Fibroblast of upper back skin (primary cell): ENCODE measurements around the gene NKX6-2.
A peak's percentile ranks its signal among the peaks of the same experiment; 100 is the strongest.

Experiments
- DNase-seq: peaks from one replicate; pipeline ENCODE4 v3.0.0-alpha.2; 2013

The NKX6-2 gene

DNA sequence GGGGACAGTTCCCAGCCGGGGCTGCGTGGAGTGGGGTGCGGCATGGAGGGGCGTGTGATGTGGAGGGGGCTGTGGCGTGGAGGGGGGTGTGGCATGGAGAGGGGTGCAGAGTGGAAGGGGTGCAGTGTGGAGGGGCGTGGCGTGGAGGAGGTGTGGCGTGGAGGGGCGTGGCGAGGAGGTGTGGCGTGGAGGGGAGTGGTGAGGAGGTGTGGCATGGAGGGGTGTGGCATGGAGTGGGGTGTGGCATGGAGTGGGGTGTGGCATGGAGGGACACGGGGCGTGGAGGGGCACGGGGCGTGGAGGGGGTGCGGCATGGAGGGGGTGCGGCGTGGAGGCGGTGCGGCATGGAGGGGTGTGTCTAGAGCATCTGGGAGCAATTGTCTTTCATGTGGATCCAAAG is 33.6 kb downstream of the NKX6-2 start:
- DNase-seq, result no peak

DNA sequence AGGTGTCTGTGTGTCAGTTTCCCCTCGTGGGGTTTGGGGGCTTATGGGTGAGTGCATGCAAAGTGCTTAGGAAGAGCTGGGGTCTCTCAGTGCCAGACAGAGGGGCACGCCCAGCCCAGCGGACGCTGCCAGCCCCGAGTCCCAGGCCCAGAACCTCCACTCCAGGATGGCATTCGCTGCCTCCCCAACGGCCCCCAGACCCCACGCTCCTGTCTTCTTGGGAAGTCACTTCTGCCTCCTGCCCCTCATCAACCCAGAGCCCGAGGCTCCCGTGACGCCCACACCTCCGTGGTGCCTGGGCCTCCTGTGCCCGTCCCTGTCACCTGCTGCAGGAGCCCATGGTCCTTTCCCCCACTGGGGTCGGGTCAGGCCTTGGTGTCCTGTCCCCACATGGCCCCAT is 35.0 kb downstream of the NKX6-2 start:
- no peak for DNase-seq

DNA sequence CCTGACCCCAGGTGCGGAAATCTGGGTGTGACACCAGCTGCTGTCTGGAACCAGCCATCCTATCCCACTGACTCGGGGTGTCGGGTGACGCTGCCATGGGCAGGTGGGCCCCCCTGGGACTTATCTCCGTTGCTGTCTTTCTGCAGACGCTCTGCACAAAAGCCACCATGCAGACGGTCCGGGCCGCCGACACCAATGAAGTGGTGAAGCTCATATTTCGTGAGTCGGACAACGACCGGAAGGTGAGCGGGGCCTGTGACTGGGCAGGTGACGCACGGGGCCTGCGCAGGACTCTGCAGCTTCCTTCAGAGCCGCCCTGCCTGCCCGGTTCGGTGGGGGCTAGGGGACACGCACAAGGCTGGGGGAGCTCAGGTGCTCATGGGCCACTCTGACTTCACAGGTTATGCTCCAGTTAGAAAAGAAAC is 36.6 kb downstream of the NKX6-2 start:
- no peak for DNase-seq

DNA sequence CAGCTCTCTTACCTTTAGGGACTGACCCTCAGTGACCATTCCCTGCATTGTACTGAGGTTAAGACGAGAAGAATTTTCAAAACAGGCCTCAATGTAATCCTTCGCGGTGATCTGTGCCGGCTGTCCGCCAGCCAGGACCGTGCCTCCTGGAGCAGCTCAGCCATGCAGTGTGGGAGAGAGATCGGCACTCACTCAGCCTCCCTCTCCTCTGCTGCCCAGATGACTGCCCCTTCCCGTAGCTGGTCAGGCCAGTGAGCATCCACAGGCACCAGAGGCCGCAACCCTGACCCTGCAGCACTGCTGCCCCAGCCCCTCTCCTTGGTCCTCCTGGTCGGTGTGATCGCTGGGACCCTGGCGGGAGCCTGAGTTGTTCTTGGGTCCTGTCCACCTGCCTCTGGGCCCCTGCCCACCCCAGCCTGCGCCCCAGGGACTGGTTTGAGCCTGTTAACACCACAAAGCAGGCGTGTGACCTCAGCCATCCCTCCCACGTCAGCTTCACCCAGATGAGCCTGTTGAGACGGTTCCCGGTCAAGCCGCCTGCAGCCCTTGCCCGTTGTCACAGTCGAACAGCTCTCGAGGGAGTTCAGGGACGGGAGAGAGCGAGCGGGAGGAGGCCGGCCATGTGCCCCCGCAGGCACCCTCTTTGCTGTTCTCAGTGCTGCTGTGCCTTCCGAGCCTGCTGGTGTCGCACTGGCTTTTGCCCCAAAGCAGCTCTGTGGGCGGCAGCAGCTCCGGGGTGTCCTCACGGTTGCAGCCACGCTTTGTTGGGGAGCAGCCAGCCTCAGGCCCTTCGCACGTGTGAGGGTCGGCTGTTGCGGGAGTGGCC is 37.2 kb downstream of the NKX6-2 start:
- DNase-seq, result no peak

DNA sequence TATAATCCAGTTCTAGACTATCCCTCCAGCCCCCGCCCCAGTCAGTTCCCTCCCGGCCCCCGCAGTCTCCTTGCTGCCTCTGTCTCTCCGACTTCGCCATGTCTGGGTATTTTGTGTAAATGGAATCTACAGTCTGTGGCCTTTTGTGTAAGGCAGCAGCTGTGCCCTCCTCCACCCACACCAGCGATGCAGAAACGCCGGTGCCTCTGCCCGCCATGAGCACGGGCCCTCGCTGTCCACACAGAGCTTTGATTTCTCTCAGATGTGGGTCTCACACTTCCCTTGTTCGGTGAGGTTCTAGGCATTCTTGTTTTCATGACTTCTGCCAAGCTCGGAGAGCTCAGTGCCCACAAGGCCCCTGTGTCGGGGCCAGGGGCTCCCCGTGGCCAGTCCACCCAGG is 37.8 kb downstream of the NKX6-2 start:
- DNase-seq, result no peak

DNA sequence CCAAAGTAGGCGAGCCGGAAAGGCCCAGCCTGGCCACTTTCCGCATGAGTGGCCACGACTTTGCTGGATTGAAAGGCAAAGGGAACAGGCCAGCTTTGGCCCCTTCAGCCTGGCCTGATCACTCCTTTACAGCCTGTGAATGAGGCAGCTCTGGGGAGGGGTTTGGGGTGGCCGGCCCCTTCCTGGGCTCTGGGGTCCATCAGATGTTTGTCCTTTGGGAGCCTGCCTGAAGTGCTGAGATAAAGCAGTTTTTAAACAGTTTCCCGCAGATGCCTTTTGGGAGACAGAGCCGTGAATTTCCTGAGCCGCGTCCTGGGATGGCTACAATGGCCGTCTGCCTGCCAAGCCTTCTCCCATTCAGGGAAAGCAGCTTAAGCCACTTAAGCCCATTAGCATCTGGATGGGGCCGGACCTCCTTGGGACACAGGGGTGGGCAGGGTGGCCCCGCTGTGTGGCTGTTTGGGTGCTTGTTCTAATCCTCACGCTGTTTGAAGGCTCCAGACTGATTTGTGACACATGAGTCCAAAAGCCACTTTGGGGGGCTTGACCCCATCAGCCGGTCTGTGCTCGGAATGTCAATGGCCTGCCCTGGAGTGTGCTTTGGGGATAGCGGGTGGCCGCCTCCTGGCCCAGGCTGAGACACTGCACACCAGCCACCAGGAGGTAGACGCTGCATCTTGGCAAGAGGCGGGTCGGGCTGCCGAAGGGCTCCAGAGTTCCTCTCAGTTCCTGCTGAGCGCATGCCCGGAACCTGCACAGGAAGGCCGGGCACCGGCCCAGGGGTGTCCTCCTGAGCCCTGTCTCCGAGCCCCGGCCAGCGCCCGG is 38.9 kb downstream of the NKX6-2 start:
- no peak for DNase-seq

DNA sequence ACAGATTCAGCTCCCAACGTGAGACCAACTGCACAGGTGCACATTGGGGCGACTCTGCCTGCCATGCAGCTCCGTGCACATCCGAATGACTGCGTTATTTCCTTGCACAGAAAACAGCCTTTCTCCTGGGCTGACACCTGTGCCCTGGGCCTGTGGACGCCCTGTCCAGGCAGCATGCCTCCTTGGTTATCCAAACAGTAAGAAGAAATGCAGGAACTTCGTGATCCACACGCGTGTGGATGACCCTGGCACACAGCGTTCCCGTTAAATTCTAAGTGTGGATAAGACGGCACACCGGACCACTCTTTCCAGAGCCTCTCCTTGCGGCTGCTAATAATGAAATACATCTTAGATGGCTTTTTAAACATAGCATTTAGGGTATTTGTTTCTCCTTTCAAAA is 39.6 kb downstream of the NKX6-2 start:
- DNase-seq, result no peak

DNA sequence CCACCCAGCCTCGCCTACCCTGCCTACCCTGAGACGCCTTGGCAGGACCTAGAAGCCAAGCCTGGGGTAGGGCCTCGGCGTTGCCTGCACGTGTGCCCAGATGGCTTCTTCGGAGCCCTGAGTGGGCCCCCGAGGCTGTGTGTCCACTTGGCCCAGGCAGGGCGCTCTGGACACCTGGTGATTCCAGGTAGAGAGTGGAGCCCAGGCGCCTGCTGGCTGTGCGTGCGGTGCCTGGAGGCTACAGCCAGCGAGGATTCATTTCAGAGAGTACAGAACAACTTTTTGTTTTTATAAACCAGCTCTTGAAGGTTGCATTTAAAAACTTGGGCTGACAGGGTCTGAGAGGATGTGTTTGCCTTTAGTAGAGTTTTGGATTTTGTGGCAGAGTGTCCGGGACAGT is 40.0 kb downstream of the NKX6-2 start:
- no peak for DNase-seq

DNA sequence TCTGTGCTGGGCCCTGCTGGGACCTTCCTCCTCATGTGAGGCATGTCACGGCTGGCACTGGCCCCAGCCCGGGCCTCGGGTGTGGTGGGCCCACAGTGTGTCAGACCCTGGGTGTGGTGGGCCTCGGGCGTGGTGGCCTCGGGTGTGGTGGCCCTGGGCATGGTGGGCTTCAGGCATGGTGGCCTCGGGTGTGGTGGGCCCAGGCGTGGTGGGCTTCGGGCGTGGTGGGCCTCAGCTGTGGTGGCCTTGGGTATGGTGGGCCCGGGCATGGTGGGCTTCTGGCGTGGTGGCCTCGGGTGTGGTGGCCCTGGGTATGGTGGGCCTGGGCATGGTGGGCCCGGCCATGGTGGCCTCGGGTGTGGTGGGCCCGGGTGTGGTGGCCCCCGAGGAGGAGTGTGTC is 40.4 kb downstream of the NKX6-2 start:
- no peak for DNase-seq

DNA sequence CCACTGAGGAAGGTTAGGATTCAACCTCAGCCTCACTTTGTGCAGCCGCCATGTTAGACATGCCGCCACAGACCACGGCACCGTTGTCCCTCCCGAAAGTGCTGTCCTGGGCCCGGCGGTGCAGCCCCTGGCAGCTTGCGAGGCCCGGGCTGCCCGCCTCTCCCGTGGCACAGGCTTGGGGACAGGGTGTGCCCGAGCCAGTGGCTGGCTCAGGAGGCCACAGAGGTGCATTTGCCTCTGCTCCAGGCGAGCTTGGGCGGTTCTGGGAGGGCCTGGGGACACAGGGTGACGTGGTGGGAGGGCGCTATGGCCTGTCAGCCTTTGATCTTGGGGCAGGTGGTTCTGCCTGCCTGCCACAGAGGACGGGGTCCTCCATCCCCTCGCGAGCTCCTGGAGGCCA is 41.1 kb downstream of the NKX6-2 start:
- DNase-seq, result no peak

DNA sequence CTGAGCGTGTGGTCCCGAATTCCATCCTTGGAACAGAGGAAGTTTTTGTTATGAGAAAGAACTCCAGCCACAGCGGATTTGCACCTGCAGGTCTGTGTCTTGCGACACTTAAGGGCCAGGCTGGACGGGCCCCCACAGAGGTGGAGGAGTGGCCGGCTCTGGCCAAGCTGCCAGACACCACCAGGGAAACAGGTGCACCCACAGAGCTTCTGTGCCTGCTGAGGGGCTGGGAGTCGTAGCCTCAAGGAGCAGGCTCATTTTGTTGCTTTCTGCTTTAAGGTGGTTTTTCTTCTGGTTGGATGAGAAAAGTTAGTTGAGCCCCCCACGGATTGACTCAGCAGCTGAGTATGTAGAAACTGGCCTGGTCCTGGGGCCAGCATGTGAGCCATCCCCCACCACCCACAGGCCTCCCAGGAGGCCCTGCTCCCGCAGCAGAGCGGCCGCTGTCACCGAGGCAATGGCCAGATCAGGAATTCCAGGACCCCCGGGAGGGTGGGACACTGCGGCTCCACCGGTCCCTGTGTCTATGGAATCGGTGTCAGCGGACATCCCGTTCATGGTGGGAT is 41.9 kb downstream of the NKX6-2 start:
- peak; percentile 37 for DNase-seq

DNA sequence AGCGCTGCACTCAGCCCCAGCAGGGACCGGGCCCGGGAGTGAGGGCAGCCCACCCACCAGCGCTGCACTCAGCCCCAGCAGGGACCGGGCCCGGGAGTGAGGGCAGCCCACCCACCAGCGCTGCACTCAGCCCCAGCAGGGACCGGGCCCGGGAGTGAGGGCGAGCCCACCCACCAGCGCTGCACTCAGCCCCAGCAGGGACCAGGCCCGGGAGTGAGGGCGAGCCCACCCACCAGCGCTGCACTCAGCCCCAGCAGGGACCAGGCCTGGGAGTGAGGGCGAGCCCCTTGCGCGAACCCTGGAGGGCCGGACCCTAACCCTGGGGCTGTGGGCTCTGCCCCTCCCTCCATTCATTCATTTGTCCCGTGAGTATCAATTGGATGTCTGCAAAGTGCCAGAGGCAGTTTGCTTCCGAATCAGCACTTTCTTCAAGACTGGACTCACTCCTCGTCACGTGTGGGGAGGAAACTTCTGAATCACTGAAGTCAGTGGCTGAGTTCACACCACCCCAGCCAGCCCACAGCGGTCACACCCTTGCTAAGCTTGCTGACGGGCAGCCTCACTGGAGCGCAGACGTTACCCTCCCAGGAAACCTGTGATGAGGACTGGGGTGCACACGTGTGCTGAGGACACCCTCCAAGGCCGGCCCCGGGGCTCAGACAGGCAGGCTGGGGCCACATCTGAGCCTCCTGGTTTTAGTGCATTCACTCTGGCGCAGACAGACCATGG is 42.6 kb downstream of the NKX6-2 start:
- DNase-seq, result peak; percentile 37

DNA sequence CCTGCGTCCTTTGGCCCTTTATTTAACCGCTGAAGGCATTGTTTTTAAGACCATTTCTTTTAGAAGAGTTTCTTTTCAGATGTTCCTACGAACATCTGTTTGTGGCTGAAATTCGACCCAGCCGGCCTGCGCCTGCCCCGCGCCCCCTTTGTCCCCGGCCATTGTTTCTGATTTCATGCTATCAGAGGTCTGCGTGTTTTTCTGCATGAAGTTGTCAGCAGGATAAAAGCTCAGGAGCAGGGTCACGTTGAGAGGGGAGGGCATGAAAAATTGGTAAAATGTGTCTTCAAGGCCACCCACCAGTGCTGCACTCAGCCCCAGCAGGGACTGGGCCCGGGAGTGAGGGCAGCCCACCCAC is 43.1 kb downstream of the NKX6-2 start:
- no peak for DNase-seq

DNA sequence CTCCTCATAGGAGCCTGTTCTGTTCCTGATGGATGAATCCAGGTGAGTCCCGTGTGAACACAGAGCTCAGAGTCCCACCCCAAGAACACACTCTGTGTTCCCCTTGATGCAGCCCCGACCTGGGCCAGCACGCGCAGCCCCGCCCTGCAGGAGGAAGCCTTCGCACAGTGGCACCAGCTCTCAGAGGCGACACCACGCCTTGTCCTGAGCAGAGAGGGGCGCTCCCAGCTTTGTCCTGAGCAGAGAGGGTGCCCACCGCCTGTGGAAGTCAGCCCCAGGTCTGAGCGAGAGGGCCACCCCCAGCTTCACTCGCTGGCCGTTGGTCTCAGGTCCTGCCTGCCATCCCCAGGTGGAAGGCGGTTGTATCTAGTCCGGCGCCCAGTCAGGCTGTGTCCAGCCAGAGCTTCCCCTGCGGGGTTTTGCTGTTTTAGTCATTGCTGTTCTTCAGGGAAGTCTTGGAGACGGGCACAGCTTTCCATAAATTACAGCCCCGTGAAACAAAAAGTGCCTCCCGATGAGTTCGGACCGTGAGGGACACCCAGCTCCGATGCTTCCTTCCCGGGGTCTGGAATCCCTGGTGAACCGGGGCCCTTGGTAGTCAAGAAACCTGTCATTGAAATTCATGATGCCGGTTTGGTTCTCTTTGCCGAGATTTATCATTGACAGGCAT is 43.6 kb downstream of the NKX6-2 start:
- DNase-seq, result no peak

DNA sequence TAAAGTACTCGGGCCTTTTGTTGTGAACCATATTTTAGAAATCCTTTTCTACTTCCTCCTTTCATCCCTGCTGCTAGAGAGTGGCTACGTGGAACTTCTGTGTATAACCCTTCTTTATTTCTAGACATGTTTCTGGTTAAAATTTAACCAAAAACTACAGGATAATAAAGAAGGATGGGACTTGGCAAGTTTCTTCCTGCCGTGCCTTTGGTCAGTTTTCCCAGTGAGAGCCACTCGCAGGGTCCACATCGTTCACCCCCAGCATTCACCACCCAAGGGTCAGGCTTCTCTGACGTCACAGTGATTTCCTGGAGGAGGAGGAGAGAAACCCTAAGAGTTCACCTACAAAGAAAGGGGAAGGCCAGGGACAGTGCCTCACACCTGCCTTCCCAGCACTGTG is 45.4 kb downstream of the NKX6-2 start:
- DNase-seq, result no peak

DNA sequence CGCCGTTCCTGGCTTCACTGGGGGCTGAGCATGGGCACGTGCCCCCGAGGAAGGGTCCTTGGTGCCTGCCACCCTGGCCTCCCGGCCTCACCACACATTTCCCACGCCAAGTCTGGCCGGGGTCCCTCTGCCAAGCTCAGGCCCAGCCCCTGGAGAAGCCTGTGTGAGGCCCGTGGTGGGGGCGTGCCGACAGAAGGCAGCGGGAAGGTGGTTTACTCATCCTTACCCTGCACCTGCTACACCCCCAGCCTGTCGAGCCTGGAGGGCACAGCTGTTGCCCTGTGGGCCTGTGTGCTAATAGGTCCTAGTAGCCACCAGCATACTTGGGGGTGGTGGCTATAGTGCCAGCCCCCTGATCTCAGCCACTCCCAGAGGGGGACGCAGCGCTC is 46.7 kb downstream of the NKX6-2 start:
- DNase-seq, result no peak

DNA sequence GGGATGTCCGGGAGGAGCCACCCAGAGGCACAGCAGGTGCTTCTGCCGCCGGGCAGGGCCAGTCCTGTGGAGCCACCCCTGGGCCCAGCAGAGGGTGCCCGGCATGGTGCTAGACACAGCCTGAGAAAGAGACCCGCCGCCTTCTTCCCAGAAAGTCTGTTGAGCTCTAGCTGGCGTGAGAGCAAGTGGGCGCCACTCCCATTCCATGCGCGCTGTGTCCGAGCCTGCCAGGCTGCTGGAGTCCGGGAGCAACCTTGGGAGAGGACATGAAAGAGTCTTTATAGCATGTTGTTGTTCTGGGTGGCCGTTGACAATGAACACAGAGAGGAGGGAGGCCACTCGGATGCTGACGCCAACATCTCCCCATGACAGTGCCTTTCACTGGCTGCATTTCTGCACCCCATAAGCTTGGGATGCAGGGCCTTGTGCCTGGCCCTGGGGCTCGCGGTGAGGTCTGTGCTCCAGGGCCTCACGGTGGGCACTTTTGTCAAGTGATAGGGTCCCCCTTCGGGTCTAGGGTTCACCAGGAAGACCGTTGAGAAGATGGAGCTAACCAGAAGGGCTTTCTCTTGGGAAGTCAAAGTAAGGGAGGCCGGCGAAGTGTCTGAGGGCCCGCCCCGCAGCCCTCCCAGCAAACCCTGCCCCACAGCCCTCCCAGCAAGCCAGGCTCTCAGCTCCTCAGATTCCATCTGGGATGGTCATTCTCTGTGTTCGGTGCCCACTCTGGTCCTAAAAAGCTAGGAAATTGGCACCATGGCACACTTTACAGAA is 47.3 kb downstream of the NKX6-2 start:
- no peak for DNase-seq

DNA sequence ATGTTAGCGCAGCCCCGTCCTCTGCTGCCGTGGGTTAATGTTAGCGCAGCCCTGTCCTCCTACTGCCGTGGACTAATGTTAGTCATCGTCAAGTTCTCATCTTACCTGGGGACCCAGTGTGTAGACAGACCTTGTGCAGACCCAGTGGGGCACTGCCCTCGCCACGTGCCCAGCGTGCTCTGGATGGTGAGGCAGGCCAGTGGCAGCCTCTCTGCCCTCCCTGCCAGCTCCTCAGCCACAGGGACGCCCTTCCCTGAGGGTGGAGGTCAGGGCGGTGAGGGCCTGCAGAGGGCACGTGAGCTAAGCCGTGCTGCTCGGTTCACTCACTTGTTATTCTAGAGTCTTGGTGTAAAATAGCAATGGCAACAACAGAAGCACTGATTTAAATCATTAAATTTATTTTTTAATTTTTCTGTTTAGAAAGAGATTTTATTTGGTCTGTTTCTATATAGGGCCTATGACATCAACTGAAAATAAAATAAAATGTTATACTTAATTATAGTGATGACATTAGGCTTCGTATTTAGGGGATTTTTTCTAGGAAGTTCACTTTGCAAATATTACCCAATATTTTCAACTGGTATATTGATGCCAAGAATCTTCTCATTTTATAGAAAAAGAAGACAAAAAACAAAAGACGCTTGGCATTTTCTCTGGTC is 48.4 kb downstream of the NKX6-2 start:
- no peak for DNase-seq

DNA sequence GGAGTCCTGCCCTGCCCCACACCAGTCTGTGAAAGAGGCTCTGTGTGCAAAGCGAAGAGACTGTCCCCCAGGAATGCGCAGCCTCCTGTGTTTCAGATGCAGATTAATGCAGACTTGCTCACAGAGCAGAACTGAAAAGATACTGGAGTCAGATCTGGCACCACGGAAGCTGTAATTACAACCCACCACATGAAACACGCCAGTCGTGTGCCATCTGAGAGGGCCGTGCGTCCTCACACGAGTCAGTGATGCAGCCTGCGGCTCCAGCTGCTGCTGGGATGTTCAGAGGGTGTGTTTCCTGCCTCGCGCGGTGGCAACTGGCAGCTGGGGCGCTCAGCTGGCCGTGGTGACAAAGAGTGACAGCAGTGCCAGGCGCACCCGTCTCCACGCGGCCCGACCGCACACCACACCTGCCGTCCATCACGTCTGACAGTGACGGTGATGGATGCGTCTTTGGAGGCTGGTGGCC is 50.0 kb downstream of the NKX6-2 start:
- no peak for DNase-seq

DNA sequence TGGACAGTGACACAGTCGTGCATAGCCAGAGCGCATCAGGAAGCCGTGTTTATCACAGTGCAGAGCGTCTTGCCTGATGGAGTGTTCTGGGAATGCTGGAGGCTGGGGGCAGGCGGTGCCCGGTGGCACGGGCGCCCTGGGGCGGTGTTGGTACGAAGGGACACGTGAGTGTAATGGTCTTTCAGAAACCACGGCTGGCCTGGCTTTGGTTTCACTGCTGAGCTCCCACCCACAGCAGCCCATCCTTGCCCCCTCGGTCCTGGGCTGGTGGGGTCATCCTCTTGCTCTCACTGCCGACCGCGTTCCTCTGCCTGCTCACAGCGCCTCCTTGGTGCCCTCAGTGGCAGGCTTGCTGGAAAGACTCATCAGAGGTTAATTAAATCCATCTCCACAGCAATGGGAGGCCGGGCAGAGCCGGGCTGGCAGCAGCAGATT is 50.6 kb downstream of the NKX6-2 start:
- no peak for DNase-seq

DNA sequence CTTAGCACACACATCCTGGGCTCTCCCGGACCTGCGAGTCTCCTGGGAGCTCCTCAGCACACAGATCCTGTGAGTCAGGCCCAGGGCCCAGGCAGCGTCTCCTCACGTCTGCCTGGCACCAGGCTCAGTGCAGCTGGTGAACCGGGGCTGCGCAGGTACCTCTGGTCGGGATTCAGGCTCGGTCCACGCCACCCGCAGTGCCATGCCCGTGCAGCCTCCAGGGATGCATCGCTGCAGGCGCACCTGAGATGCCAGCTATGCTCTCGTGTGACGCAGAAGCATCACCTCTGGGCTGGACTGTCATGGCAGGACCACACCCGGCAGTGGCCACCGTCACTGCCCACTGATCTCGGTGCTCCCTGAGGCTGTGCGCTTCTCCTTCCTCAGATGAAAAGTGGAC is 52.0 kb downstream of the NKX6-2 start:
- no peak for DNase-seq
